H9 (cell line): ENCODE measurements around the gene KCTD21. TPM values are rescaled to one million over a fixed set of nuclear protein-coding genes. Genes with fewer than 3 reads are reported as not detected.

ENCODE experiments used
- DNase-seq: peaks from one replicate; pipeline ENCODE4 v3.0.0-alpha.2; 2017
- H2AFZ ChIP-seq: one replicate; pipeline ENCODE4 v1.6.1; 2013; ENCODE audit warnings: mild to moderate bottlenecking, low read length, control low read depth, moderate library complexity
- H2AK5ac ChIP-seq: 2 replicates; pipeline ENCODE4 v1.6.1; 2013; ENCODE audit warnings: low read length, control low read depth, mixed read lengths; ENCODE audit not compliant: insufficient read length
- H2BK120ac ChIP-seq: one replicate; pipeline ENCODE4 v1.6.1; 2013; ENCODE audit warnings: low read depth, mild to moderate bottlenecking, low read length, control low read depth, inconsistent platforms; ENCODE audit not compliant: poor library complexity, severe bottlenecking
- H2BK12ac ChIP-seq: 2 replicates; pipeline ENCODE4 v1.6.1; 2013; ENCODE audit warnings: low read length, control low read depth, mixed read lengths, low read depth; ENCODE audit not compliant: insufficient read length
- H2BK15ac ChIP-seq: 2 replicates; pipeline ENCODE4 v1.6.1; 2013; ENCODE audit warnings: low read depth, low read length, control low read depth
- H2BK20ac ChIP-seq: one replicate; pipeline ENCODE4 v1.6.1; 2013; ENCODE audit warnings: low read depth, mild to moderate bottlenecking, low read length, control low read depth, inconsistent platforms; ENCODE audit not compliant: poor library complexity, severe bottlenecking
- H2BK5ac ChIP-seq: 2 replicates; pipeline ENCODE4 v1.6.1; 2013; ENCODE audit warnings: low read length, control low read depth, mixed read lengths; ENCODE audit not compliant: insufficient read length
- H3K14ac ChIP-seq: 2 replicates; pipeline ENCODE4 v1.6.1; 2013; ENCODE audit warnings: low read length, control low read depth; ENCODE audit not compliant: insufficient read depth
- H3K18ac ChIP-seq: 2 replicates; pipeline ENCODE4 v1.6.1; 2013; ENCODE audit warnings: low read depth, mild to moderate bottlenecking, mixed read lengths, low read length, control low read depth; ENCODE audit not compliant: insufficient read length
- H3K23ac ChIP-seq: 2 replicates; pipeline ENCODE4 v1.6.1; 2013; ENCODE audit warnings: low read length, control low read depth, mixed read lengths, low read depth; ENCODE audit not compliant: insufficient read length
- H3K23me2 ChIP-seq: 2 replicates; pipeline ENCODE4 v1.6.1; 2013; ENCODE audit warnings: low read depth, mild to moderate bottlenecking, mixed read lengths, low read length, control low read depth; ENCODE audit not compliant: insufficient read length, poor library complexity, severe bottlenecking
- H3K27ac ChIP-seq: 2 replicates; pipeline ENCODE4 v1.5.1; 2013; ENCODE audit warnings: low read length, control low read depth, mixed read lengths, low read depth; ENCODE audit not compliant: insufficient read length
- H3K27me3 ChIP-seq: 2 replicates; pipeline ENCODE4 v1.6.1; 2013; ENCODE audit warnings: low read length, control low read depth, inconsistent platforms; ENCODE audit not compliant: insufficient read depth
- H3K4ac ChIP-seq: 2 replicates; pipeline ENCODE4 v1.6.1; 2013; ENCODE audit warnings: low read depth, mild to moderate bottlenecking, control low read depth, inconsistent platforms, low read length, moderate library complexity
- H3K4me1 ChIP-seq: 2 replicates; pipeline ENCODE4 v1.6.1; 2013; ENCODE audit warnings: low read length, control low read depth, inconsistent platforms; ENCODE audit not compliant: insufficient read depth
- H3K4me2 ChIP-seq: 2 replicates; pipeline ENCODE4 v1.6.1; 2013; ENCODE audit warnings: low read length, control low read depth, mixed read lengths; ENCODE audit not compliant: insufficient read length, insufficient read depth
- H3K56ac ChIP-seq: 2 replicates; pipeline ENCODE4 v1.6.1; 2013; ENCODE audit warnings: low read depth, mild to moderate bottlenecking, mixed read lengths, low read length, control low read depth; ENCODE audit not compliant: insufficient read length
- H3K79me1 ChIP-seq: 2 replicates; pipeline ENCODE4 v1.6.1; 2013; ENCODE audit warnings: low read depth, mild to moderate bottlenecking, moderate library complexity, low read length, control low read depth, inconsistent platforms; ENCODE audit not compliant: insufficient read depth, poor library complexity, severe bottlenecking
- H3K79me2 ChIP-seq: 2 replicates; pipeline ENCODE4 v1.6.1; 2013; ENCODE audit warnings: low read length, control low read depth, inconsistent platforms; ENCODE audit not compliant: insufficient read depth
- H3K9ac ChIP-seq: 2 replicates; pipeline ENCODE4 v1.6.1; 2013; ENCODE audit warnings: low read length, control low read depth, mixed read lengths; ENCODE audit not compliant: insufficient read length; ENCODE audit errors: extremely low read depth
- H3K9me3 ChIP-seq: one replicate; pipeline ENCODE4 v1.6.1; 2013; ENCODE audit warnings: low read depth, low read length, inconsistent platforms; ENCODE audit not compliant: control insufficient read depth
- H3T11ph ChIP-seq: one replicate; pipeline ENCODE4 v1.6.1; 2013; ENCODE audit warnings: mild to moderate bottlenecking, low read length, control low read depth, inconsistent platforms
- H4K20me1 ChIP-seq: one replicate; pipeline ENCODE4 v1.6.1; 2013; ENCODE audit not compliant: control insufficient read depth, insufficient read length, insufficient read depth
- H4K5ac ChIP-seq: 2 replicates; pipeline ENCODE4 v1.6.1; 2013; ENCODE audit warnings: low read depth, mild to moderate bottlenecking, mixed read lengths, low read length, control low read depth; ENCODE audit not compliant: insufficient read length
- H4K8ac ChIP-seq: replicated peaks from 2 replicates; pipeline ENCODE4 v1.6.1; 2013; ENCODE audit warnings: low read length, control low read depth, mixed read lengths, low read depth; ENCODE audit not compliant: insufficient read length
- H4K91ac ChIP-seq: 2 replicates; pipeline ENCODE4 v1.6.1; 2013; ENCODE audit warnings: low read depth, mild to moderate bottlenecking, moderate library complexity, mixed read lengths, low read length, control low read depth; ENCODE audit not compliant: insufficient read length
- H3K27ac Mint-ChIP-seq, 3 experiments: 2 replicates in 2 of 3; 3 replicates in 1 of 3; pipeline ENCODE4 v1.8.0; 2020 to 2021; ENCODE audit warnings: mixed read lengths in 3 of 3, mild to moderate bottlenecking in 1 of 3, moderate library complexity in 1 of 3
- H3K27me3 Mint-ChIP-seq: 2 replicates; pipeline ENCODE4 v1.8.0; 2021; ENCODE audit warnings: low read depth, mild to moderate bottlenecking, moderate library complexity, mixed read lengths
- H3K36me3 Mint-ChIP-seq, 3 experiments: 2 replicates in 2 of 3; 3 replicates in 1 of 3; pipeline ENCODE4 v1.8.0; 2020 to 2021; ENCODE audit warnings: low read depth in 3 of 3, mixed read lengths in 3 of 3; ENCODE audit not compliant: insufficient read depth in 1 of 3
- H3K4me1 Mint-ChIP-seq, 2 experiments: 2 replicates each; pipeline ENCODE4 v1.8.0; 2020; ENCODE audit warnings: mixed read lengths in 2 of 2
- H3K4me3 Mint-ChIP-seq, 2 experiments: 2 replicates in 1 of 2; 3 replicates in 1 of 2; pipeline ENCODE4 v1.8.0; 2020 to 2021; ENCODE audit warnings: mild to moderate bottlenecking in 2 of 2, mixed read lengths in 2 of 2, moderate library complexity in 1 of 2
- H3K9me3 Mint-ChIP-seq, 2 experiments: 2 replicates in 1 of 2; 3 replicates in 1 of 2; pipeline ENCODE4 v1.8.0; 2020; ENCODE audit warnings: mild to moderate bottlenecking in 2 of 2, mixed read lengths in 2 of 2, moderate library complexity in 1 of 2
- CTCF ChIP-seq: fragments of 200-600 bp; sonication (generic); conservative IDR thresholded peaks from 3 replicates; pipeline ENCODE4 v1.8.0; 2021; ENCODE audit warnings: antibody characterized with exemption, mild to moderate bottlenecking
- whole genome bisulfite sequencing: extraction: QIAGEN DNeasy Blood & Tissue Kit; methylation state at CpG from one replicate; pipeline ENCODE4 v1.1.7; 2013; ENCODE audit warnings: missing lambda C conversion rate, low lambda C conversion rate, mixed read lengths; ENCODE audit not compliant: insufficient read length; ENCODE audit errors: extremely low coverage; 5-methylcytosine and 5-hydroxymethylcytosine counted together
- total RNA-seq: library from RNA; stranded (reverse); gene quantifications from 2 replicates; pipeline ENCODE4 v1.2.1, GENCODE V29; 2021

The KCTD21 gene
- total RNA-seq, 1 experiment from 2014 or later = 4.0 TPM

DNA sequence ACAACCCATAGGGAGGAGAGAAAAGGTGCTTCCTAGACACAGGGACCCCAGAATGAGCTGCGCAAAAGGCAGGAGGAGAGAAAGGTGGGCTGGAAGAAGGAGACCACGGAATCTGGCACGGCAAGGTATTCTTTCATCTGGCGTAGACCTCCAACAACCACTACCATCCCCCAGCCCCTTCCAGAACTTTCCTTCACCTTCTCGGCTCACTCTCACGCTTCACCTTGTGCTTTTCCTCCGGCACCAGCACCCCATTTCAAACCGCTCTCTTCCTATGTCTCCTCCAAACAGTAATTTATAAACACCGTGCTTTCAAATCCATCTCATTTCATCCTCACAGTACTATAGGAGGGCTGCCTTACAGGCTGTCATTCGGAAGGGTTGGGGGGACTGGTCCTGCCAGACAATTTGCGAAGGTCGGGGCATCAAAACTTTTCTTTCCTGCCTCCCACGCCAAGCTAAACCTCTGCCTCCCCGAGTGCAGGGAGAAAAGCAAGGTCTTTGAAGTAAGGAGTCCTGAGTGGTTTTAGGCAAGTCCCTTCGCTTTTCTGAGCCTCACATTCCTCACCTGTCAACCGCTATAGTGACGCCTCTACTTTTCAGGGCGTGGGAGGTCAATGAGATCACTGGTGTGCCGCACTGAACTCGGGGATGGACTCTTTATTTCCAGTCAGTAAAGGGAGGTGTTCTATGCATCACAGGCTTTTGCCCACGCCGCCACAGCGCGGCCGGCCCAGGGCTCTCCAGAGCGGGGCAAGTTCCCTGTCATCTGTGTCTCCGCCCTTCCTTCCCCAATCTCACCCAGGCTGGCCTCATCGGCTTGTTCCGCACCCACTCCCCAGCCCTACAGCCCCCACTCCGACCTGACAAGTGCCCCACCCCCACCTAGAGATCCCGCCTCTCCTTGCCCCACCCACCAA lies 800 bp downstream of the KCTD21 start:
- Histone ChIP-seq H3K9ac (no peak overlapping the region), H3K23ac (no peak overlapping the region), H3K4ac (no peak overlapping the region), H4K91ac (no peak overlapping the region), H2BK20ac (no peak overlapping the region), H3K56ac (no peak overlapping the region), H3K23me2 (peaks cover 7% of the 10 kb centered on the region), H3T11ph (no peak overlapping the region), H2BK120ac (no peak overlapping the region), H3K14ac (no peak overlapping the region), H2AK5ac (no peak overlapping the region), H3K4me1 (no peaks in the 10 kb centered on the region), H4K5ac (no peak overlapping the region), H4K8ac (no peak overlapping the region), H3K79me2 (no peaks in the 10 kb centered on the region), H3K79me1 (no peaks in the 10 kb centered on the region), H2BK15ac (no peak overlapping the region), H3K4me2 (peak overlapping the region; percentile 71), H2AFZ (no peak overlapping the region), H3K27me3 (no peaks in the 10 kb centered on the region; the same call in 1 of the 2 replicates), H3K27ac (no peak overlapping the region), H3K18ac (no peak overlapping the region), H4K20me1 (no peaks in the 10 kb centered on the region), H2BK5ac (no peak overlapping the region), H3K9me3 (no peaks in the 10 kb centered on the region), H2BK12ac (no peak overlapping the region)
- H3K27ac Mint-ChIP-seq = no peak overlapping the region
- TF ChIP-seq CTCF = no peak
- DNase-seq = no peak
- peaks cover 0 to 2% (median 0%) of the 10 kb centered on the region in 3 experiments; a peak in 1 of 7 replicates for H3K36me3 Mint-ChIP-seq
- H3K4me3 Mint-ChIP-seq = peak overlapping the region; percentile 87 to 94
- H3K9me3 Mint-ChIP-seq = no peaks in the 10 kb centered on the region; a peak in 1 of 5 replicates
- H3K27me3 Mint-ChIP-seq = peaks cover 7% of the 10 kb centered on the region
- WGBS = no CpG with 5 or more reads among the region's 31 CpGs
- peaks cover 21 to 26% of the 10 kb centered on the region in 2 experiments for H3K4me1 Mint-ChIP-seq
